Prostate gland (tissue), 2 donors: ENCODE results near the gene MMRN1.

Source experiments
- CTCF ChIP-seq, 4 experiments: fragments of 200-600 bp in 2 of 4; fragments of 450-650 bp in 2 of 4; sonication (generic) in 2 of 4; IDR thresholded peaks; 1 replicate in 3 of 4; 2 replicates in 1 of 4; pipeline ENCODE4 v1.5.1; 2016 to 2019; ENCODE audit warnings: antibody characterized with exemption in 4 of 4, mild to moderate bottlenecking in 2 of 4, moderate library complexity in 2 of 4
- POLR2A ChIP-seq: fragments of 450-650 bp; IDR thresholded peaks from one replicate; pipeline ENCODE4 v1.6.1; 2016; ENCODE audit warnings: antibody characterized with exemption, mild to moderate bottlenecking

- TF ChIP-seq CTCF (IDR thresholded peaks at IDR 0.05) (no peak), POLR2A (no peak)
These were observed 87.2 kb downstream of the MMRN1 start for GRCh38 chr4:89981789-89982334.
